Naive thymus-derived CD8-positive, alpha-beta T cell (primary cell): ENCODE measurements around the gene ACADVL. TPM values are rescaled to one million over a fixed set of nuclear protein-coding genes. Genes with fewer than 3 reads are reported as not detected.

Experiments
- ATAC-seq, 2 donors: fragments of 150-1000 bp; cut with Tn5 transposase in 1 of 2; sonication (Bioruptor Pico), chemical (Tn5 transposase) in 1 of 2; 1 replicate in 1 of 2; 2 replicates in 1 of 2; pipeline ENCODE4 v1.10.0; 2021; ENCODE audit warnings: mild to moderate bottlenecking in 2 of 2, moderate library complexity in 2 of 2
- POLR2A ChIA-PET: fragments of 350-600 bp; sonication (Branson Sonifier 250); formaldehyde crosslinking; loops from one replicate; lab custom pipeline; 2021; ENCODE audit warnings: antibody characterized with exemption; lab: Charles Lee
- DNase-seq, 10 donors: peaks; one replicate each; pipeline versions ENCODE4 v3.0.0 to v3.0.0-alpha.2; 2020 to 2022
- H3K27ac Mint-ChIP-seq, 10 donors: one replicate each; pipeline ENCODE4 v1.8.0; 2020 to 2022; ENCODE audit warnings: mild to moderate bottlenecking in 10 of 10, mixed read lengths in 10 of 10, moderate library complexity in 4 of 10, inconsistent platforms in 1 of 10
- H3K27me3 Mint-ChIP-seq, 5 donors: one replicate each; pipeline ENCODE4 v1.8.0; 2021 to 2022; ENCODE audit warnings: mixed read lengths in 5 of 5
- H3K36me3 Mint-ChIP-seq, 3 donors: one replicate each; pipeline ENCODE4 v1.8.0; 2020 to 2022; ENCODE audit warnings: mixed read lengths in 3 of 3, mild to moderate bottlenecking in 2 of 3, inconsistent platforms in 1 of 3
- H3K4me1 Mint-ChIP-seq, 4 donors: one replicate each; pipeline ENCODE4 v1.8.0; 2021 to 2022; ENCODE audit warnings: mixed read lengths in 4 of 4
- H3K4me3 Mint-ChIP-seq, 10 donors: one replicate each; pipeline ENCODE4 v1.8.0; 2020 to 2022; ENCODE audit warnings: mild to moderate bottlenecking in 10 of 10, mixed read lengths in 10 of 10, moderate library complexity in 6 of 10, inconsistent platforms in 1 of 10
- H3K9me3 Mint-ChIP-seq, 9 donors: one replicate each; pipeline ENCODE4 v1.8.0; 2020 to 2022; ENCODE audit warnings: mixed read lengths in 9 of 9, mild to moderate bottlenecking in 3 of 9, inconsistent platforms in 1 of 9, moderate library complexity in 1 of 9
- polyA plus RNA-seq, 3 donors: library from polyadenylated mRNA; unstranded; fragments of 300-500 nt; fragmentation: Illumina TruSeq; gene quantifications; one replicate each; pipeline ENCODE4 v1.2.3, GENCODE V29; 2021
- total RNA-seq, 8 experiments: library from RNA in 2 of 8; stranded (reverse) in 2 of 8; gene quantifications; one replicate each; pipeline ENCODE4 v1.2.3 and lab custom pipeline; 2021 to 2026

ACADVL gene
- total and polyA plus RNA-seq, 5 experiments from 2014 or later = 78.8 to 402 (median 91.2) TPM

DNA sequence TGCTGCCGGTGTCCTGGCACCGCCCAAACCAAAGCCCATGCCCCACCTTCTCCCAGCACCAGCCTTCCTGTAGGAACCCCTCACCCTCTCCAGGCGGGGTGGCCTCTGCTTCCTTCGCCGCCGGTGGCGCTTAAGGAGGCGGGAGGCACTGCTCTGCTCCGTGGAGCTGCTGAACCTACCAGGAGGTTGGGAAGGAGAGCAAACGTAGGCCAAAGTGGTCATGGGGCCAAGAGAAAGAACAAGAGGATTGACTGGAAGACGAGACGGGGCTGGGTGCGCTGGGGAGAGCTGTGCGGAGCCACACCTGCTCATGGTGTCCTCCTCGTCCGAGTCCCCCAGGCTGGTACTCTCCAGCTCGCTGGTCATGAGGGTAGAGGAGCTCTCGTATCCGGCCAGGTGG lies 9.8 kb downstream of the ACADVL start:
- H3K27ac Mint-ChIP-seq = peak overlapping the region in 1 of 10 donors; percentile 65
- peaks cover 16 to 32% (median 25%) of the 10 kb centered on the region in 4 donors for H3K4me1 Mint-ChIP-seq
- POLR2A ChIA-PET = interaction anchor here (18.2 kb wide), 1 partner anchor 10 kb away, joined by 371 read pairs; the partner anchor contains the start of genes ACADVL and DLG4
- H3K9me3 Mint-ChIP-seq = no peaks in the 10 kb centered on the region
- DNase-seq (no peak), ATAC-seq (no peak)
- H3K27me3 Mint-ChIP-seq = peaks cover 0 to 1% (median 0%) of the 10 kb centered on the region in 5 donors
- peaks cover 0 to 52% (median 5%) of the 10 kb centered on the region in 3 donors for H3K36me3 Mint-ChIP-seq
- no peak overlapping the region for H3K4me3 Mint-ChIP-seq

DNA sequence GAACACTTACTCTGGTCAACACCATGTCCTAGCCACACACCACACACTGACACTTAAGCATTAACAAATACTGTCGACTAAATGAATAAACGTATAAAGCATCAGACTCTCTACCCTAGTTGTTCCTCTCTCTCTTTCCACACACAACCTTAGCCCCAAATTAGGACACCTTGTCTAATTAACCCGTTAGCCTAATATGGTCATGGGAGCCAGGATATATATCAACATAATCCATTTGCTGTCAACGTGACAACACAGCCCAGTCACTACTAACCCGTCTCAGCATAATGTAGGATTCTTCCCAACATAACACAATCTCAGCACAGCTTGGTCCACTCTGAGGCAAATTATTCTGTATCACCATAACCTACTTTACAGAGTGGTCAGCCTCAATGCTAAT lies 12.4 kb downstream of the ACADVL start:
- no peaks in the 10 kb centered on the region for H3K9me3 Mint-ChIP-seq
- H3K27ac Mint-ChIP-seq = peak overlapping the region in 5 of 10 donors; percentile 5 to 51 (median 45)
- no peak for ATAC-seq
- POLR2A ChIA-PET = interaction anchor here (18.2 kb wide), 1 partner anchor 13 kb away, joined by 371 read pairs; the partner anchor contains the start of genes ACADVL and DLG4
- peaks cover 0 to 51% (median 5%) of the 10 kb centered on the region in 3 donors for H3K36me3 Mint-ChIP-seq
- no peak for DNase-seq
- H3K4me1 Mint-ChIP-seq = peaks cover 31 to 54% (median 48%) of the 10 kb centered on the region in 4 donors
- peak overlapping the region in 9 of 10 donors; percentile 7 to 93 (median 42) for H3K4me3 Mint-ChIP-seq
- peaks cover 0 to 1% (median 0%) of the 10 kb centered on the region in 5 donors for H3K27me3 Mint-ChIP-seq

DNA sequence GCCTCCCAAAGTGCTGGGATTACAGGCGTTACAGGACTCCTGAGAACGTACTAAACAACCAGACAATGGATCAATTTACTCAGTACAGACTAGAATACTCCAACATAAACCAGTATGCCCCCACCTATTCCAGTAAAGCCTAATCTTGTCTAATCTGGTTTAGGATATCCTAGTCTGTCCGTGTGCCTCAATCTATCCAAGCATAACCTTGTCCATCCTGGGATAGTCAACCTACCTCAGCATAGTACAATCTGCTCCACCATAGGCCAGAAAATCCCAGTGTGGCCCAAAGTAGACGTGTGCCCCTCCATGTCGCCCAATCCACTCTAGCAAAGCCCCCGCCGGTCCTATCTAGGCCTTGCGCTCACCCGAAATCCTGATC lies 14.0 kb downstream of the ACADVL start:
- peak overlapping the region; percentile 76 to 99 (median 94) for H3K27ac Mint-ChIP-seq
- peaks cover 32 to 60% (median 51%) of the 10 kb centered on the region in 4 donors for H3K4me1 Mint-ChIP-seq
- peaks cover 0 to 1% (median 0%) of the 10 kb centered on the region in 5 donors for H3K27me3 Mint-ChIP-seq
- no peaks in the 10 kb centered on the region for H3K9me3 Mint-ChIP-seq
- DNase-seq (no peak), ATAC-seq (peak in 1 of 2 donors; percentile 9)
- H3K36me3 Mint-ChIP-seq = peaks cover 0 to 41% (median 0%) of the 10 kb centered on the region in 3 donors
- H3K4me3 Mint-ChIP-seq = peak overlapping the region; percentile 89 to 95 (median 92)
- POLR2A ChIA-PET = interaction anchor here (0.5 to 18.2 kb wide), 7 partner anchors 14 to 251 kb away, joined by 3 to 371 read pairs (median 5); partner anchors contain the start of genes ACADVL, ACAP1, CTDNEP1 and DLG4

DNA sequence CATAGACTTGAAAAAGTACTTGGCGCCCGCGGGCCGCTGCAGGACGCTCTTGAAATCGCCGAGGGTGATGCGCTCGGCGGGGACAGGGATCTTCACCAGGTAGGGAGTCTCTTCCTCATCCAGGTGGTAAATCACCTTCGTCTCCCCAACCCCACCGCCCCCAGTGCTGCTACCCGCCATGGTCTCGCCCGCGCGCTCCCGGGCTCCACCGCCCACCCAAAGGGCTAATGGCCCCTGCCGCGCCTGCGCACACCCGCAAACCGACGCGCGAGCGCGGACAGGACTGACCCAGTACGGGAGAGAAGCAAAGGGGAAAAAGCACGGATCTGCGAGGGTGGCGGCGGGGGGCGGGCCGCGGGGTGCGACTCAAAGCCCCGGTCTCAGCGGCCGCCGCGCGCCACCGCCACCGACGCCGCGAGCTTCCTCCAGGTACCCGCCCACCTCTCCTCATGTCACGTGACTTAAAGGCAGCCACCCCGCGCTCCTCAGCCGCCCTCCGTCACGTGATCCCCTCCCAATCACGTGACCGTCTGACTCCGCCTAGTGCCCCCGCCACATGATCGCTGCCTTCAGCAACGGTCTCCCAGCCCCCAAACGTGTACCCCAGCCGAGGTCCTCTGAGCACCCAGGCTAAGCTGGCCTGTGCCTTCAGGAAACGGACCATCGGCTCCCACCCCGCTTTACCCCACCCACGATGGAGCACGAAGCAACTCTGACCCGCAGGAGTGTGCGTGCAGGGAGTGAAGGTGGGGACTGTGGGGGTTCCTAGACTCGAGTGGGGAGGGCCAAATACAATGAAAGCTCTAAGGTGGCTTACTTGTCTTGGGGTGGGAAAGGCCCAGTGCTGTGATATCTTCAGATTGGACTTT lies 14.6 kb downstream of the ACADVL start, which contains the start of gene DVL2:
DVL2 (minus strand) TSS at position 435 of the 869 bp plus-strand sequence; CDS start at position 180, 255 bp downstream.
- peak within 1 kb of the TSS; percentile 89 to 95 (median 92) for H3K4me3 Mint-ChIP-seq
- H3K36me3 Mint-ChIP-seq = peaks cover 0 to 35% (median 0%) of the 10 kb centered on the region in 3 donors
- H3K27ac Mint-ChIP-seq = peak within 1 kb of the TSS; percentile 76 to 99 (median 94)
- peaks cover 0 to 1% (median 0%) of the 10 kb centered on the region in 5 donors for H3K27me3 Mint-ChIP-seq
- peak; percentile 56 to 67 for ATAC-seq
- POLR2A ChIA-PET = interaction anchor here (0.5 to 18.2 kb wide), 10 partner anchors 10 to 250 kb away, joined by 3 to 371 read pairs (median 3); partner anchors contain the start of genes ACADVL, ACAP1, CTDNEP1 and DLG4
- H3K9me3 Mint-ChIP-seq = no peaks in the 10 kb centered on the region
- peaks cover 32 to 60% (median 51%) of the 10 kb centered on the region in 4 donors for H3K4me1 Mint-ChIP-seq
- DNase-seq = peak; percentile 89 to 98 (median 94)

DNA sequence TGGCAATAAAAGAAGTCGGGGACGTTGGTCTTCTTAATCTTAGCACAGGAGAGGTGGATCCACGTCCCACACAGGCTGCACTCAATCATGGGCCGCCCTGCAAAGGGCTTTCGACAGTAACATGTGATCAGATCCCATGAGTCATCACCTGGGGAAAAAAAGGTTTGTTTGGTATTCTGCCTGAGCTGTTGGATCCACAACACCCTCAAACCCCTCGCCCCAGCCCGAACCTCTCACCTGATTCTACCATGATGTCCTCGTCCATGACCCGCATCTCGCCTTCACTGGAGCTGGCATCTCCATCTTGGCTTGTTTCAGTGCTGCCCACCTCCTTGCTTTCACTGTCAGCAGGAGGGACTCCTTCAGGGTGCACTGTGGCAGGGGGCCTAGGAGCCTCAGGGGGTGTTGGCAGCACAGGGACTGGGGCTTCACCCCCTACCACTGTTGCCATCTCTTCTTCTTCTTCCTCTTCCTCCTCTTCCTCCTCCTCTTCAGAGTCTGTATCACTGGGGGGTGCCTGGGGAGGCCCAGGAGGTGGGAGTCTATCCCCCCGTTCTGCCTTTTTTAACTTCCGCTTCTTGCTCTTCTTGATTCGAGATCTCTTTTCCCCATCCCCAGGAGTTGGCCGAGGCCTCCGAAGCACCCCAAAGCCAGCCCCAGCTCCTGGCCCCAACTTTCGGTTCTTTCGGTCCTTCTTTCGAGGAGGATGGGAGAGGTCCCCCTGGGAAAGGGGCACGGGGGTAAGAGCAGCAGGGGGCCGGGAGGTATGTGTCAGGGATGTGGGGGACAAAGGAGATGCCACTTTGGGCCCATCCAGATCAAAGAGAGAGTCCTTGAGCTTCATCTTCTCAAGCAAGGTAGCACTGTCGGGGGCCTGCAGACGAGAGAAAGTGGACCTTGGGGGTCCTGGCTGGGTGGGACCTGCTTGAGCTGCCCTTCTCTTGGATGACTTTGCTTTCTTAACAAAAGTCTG lies 16.2 kb downstream of the ACADVL start:
- Mint-ChIP-seq H3K27me3 (peaks cover 0 to 1% (median 0%) of the 10 kb centered on the region in 5 donors), H3K27ac (peak overlapping the region in 9 of 10 donors; percentile 27 to 99 (median 85)), H3K36me3 (peaks cover 0 to 32% (median 0%) of the 10 kb centered on the region in 3 donors), H3K4me3 (peak overlapping the region in 8 of 10 donors; percentile 34 to 95 (median 94)), H3K9me3 (no peaks in the 10 kb centered on the region), H3K4me1 (peaks cover 39 to 75% (median 65%) of the 10 kb centered on the region in 4 donors)
- POLR2A ChIA-PET = interaction anchor here (0.6 to 18.2 kb wide), 8 partner anchors 8 to 451 kb away, joined by 3 to 371 read pairs (median 5); partner anchors contain the start of genes ACADVL, ACAP1, CTDNEP1 and DLG4
- DNase-seq = no peak
- no peak for ATAC-seq

DNA sequence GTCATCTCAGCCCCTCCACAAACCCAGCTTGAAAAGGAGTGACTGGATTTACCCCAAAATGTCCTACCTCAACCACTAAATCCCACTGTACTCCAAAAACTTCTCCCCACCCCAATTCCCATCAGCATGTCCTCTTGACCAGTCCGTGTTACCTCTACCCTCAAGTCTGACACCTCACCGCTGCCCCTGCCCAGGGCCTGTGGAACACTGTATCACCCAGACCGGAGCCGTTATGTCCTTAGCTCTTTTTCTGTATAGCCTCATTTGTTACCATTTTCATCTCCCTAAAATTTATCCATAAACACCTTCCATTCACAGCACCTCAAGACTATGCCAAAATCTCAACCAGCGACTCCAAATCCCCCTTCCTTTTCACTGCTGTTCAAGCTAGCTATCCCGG lies 17.1 kb downstream of the ACADVL start:
- ATAC-seq (no peak), DNase-seq (no peak)
- peaks cover 0 to 34% (median 0%) of the 10 kb centered on the region in 3 donors for H3K36me3 Mint-ChIP-seq
- H3K4me3 Mint-ChIP-seq = peak overlapping the region; percentile 75 to 98 (median 94)
- H3K4me1 Mint-ChIP-seq = peaks cover 47 to 82% (median 71%) of the 10 kb centered on the region in 4 donors
- peaks cover 0 to 1% (median 0%) of the 10 kb centered on the region in 5 donors for H3K27me3 Mint-ChIP-seq
- no peaks in the 10 kb centered on the region for H3K9me3 Mint-ChIP-seq
- peak overlapping the region; percentile 13 to 99 (median 92) for H3K27ac Mint-ChIP-seq
- POLR2A ChIA-PET = interaction anchor here (0.5 to 18.2 kb wide), 8 partner anchors 13 to 450 kb away, joined by 3 to 371 read pairs (median 8); partner anchors contain the start of genes ACADVL, ACAP1, CTDNEP1 and DLG4

DNA sequence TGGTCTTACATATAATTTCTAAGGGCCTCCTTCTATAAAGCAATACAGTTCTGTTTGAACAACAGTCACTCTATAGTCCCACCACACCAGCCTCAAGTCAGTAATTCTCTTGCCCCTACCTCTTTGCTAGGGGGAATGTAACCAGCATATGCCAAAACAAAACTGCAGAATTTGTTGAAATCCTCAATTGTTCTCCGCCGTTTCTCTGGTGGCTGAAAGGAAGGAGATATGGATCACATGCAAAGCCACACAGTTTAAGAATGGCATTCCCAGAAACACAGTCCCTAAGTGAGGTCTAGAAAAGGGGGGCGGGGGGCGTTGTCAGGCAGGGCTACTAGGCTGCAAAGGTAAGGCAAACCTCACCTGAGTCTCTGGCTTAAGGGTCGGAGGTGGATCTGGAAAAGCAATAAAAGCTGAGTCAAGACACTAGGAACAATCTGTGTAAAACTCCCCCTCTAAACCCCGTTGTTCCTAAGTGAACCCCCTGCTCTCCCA lies 17.6 kb downstream of the ACADVL start:
- H3K4me1 Mint-ChIP-seq = peaks cover 46 to 82% (median 70%) of the 10 kb centered on the region in 4 donors
- ATAC-seq (no peak), DNase-seq (no peak)
- peaks cover 0 to 1% (median 0%) of the 10 kb centered on the region in 5 donors for H3K27me3 Mint-ChIP-seq
- POLR2A ChIA-PET = interaction anchor here (1.3 to 18.2 kb wide), 8 partner anchors 12 to 450 kb away, joined by 3 to 371 read pairs (median 8); partner anchors contain the start of genes ACADVL, CTDNEP1, DLG4 and ELP5
- H3K36me3 Mint-ChIP-seq = peaks cover 0 to 37% (median 2%) of the 10 kb centered on the region in 3 donors
- H3K9me3 Mint-ChIP-seq = no peaks in the 10 kb centered on the region
- H3K27ac Mint-ChIP-seq = peak overlapping the region; percentile 13 to 99 (median 90)
- peak overlapping the region; percentile 75 to 98 (median 94) for H3K4me3 Mint-ChIP-seq

DNA sequence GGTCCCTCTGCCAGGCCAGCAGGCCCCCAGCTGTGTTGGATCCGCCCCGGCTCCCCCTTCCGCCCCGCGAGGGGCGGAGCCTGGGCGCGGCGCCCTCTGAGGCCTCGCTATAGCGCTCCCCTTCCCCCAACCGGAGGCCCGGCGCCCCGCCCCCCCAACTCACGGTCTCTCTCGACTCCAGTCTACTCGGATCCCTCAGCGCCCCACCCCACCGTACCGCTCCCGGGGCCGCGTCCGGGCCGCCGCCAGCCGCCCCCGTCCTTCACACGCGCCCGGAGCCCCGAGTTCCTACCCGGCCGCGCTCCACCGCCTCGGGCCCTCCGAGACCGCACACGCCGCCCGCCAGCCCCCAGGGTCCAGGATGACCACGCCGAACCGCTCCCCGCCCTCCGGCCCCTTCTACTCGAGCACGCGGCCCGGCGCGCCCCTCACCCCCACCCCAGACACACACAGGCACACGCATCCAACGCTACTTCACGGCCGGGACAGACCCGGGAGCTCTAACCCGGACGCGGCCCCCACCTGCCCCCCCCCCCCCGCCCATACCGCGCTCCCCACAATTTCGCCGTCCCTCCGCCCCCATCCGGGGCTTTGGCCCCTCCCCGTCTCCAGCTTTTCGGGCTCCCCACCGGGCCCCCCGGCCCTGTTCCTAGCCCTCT lies 18.2 kb downstream of the ACADVL start:
- Mint-ChIP-seq H3K4me1 (peaks cover 48 to 82% (median 69%) of the 10 kb centered on the region in 4 donors), H3K4me3 (peak overlapping the region; percentile 75 to 98 (median 94)), H3K36me3 (peaks cover 0 to 40% (median 2%) of the 10 kb centered on the region in 3 donors), H3K27me3 (peaks cover 0 to 4% (median 0%) of the 10 kb centered on the region in 5 donors), H3K27ac (peak overlapping the region; percentile 37 to 99 (median 97)), H3K9me3 (peaks cover 0 to 2% (median 0%) of the 10 kb centered on the region in 9 donors)
- DNase-seq (peak; percentile 63 to 94 (median 74)), ATAC-seq (peak; percentile 31 to 35)
- POLR2A ChIA-PET = interaction anchor here (0.9 to 18.2 kb wide), 20 partner anchors 12 to 1752 kb away, joined by 3 to 371 read pairs (median 6); partner anchors contain the start of genes ACADVL, ACAP1, CTDNEP1 and DERL2

DNA sequence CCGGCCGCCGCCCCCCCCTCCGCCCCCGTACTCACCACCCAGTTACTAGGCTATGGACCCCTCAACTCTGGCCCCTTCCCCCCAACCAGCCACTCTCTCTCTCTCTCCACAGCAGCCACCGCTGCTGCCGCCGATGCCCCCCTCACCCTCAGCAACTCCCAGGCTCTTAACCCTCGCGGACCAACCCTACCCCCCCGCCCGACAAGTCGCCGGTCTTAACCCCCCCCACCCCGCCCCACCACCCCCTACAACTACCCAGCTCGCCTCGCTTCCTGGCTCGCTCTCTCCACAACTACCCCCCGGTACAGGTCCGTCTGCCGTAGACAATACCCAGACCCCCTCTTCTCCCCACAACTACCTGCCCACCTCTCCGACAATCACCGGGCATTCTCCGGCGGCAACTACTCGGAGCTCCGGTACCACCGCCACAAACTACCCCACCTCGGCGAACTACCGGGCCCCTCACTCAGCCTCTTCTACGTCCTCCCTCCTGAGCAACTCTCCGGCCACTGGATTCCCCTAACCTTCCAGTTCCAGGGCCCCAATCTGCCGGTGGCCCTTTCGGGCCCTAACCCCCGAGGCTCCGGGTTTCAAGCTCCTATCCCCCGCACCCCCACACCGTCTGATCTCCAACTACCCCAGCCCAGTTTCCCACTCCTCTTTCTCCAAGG lies 18.8 kb downstream of the ACADVL start:
- Mint-ChIP-seq H3K4me3 (peak overlapping the region; percentile 83 to 100 (median 96)), H3K27me3 (peaks cover 0 to 4% (median 0%) of the 10 kb centered on the region in 5 donors), H3K4me1 (peaks cover 49 to 81% (median 67%) of the 10 kb centered on the region in 4 donors), H3K36me3 (peaks cover 0 to 43% (median 2%) of the 10 kb centered on the region in 3 donors), H3K9me3 (peaks cover 0 to 2% (median 0%) of the 10 kb centered on the region in 9 donors), H3K27ac (peak overlapping the region; percentile 78 to 100 (median 98))
- POLR2A ChIA-PET = interaction anchor here (0.5 to 18.2 kb wide), 24 partner anchors 11 to 1752 kb away, joined by 3 to 371 read pairs (median 5); partner anchors contain the start of genes ACADVL, ACAP1, CTDNEP1 and DERL2
- ATAC-seq (peak in 1 of 2 donors; percentile 0), DNase-seq (peak in 5 of 10 donors; percentile 18 to 48 (median 32))
